ENCODE measurements around the gene GPR84. TPM values are rescaled to one million over a fixed set of nuclear protein-coding genes. Genes with fewer than 3 reads are reported as not detected.

Gene GPR84
- total and polyA plus RNA-seq, 9 of the 15 experiments (the other 6 are each of a cell fraction or from before 2014, with no cell fraction given) = 0.07 to 0.18 (median 0.11) TPM; not detected in 5

DNA sequence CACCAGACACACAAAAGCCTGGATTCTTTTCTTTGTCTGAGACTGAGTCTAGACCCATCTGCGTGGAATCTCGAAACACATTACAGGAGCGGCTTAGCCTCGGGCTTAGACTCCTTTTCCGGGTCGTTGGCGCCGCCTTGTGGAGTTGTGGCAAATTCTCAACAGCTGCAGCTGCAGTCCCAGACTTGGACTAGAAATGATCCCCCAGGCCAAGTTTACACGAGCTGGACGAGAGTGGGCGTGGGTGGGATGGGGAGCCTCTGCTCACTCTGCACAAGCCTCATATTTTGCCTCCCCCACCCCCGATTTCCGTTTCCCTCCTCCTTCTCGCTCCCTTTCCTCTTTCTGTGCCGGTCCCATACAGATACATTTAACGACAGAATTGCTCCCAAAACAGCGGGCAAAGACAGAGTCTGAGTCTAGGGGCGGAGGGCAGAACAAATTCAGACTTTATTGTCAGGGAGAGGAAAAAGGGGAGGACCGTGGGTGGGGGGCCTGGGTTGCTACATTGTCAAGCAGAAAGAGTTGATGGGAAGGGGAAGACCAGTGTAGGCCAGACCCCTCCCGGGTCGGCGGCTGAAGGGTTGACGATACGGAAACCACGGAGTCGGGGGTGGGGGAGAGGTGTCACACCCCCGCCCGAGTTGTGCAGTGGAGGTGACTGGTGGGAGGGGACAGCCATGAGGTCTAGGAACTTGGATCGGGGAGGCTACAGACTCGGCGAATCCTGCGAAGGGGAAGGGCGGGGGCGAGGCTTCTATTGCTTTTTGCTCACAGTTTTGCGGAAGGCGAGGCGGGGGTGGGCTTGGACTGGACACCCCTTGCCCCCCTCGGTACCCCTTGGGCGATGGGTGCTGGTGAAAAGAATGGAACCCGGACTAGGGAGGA is 4.7 kb upstream of the GPR84 start (continued):
- TF ChIP-seq, protein P1, sequence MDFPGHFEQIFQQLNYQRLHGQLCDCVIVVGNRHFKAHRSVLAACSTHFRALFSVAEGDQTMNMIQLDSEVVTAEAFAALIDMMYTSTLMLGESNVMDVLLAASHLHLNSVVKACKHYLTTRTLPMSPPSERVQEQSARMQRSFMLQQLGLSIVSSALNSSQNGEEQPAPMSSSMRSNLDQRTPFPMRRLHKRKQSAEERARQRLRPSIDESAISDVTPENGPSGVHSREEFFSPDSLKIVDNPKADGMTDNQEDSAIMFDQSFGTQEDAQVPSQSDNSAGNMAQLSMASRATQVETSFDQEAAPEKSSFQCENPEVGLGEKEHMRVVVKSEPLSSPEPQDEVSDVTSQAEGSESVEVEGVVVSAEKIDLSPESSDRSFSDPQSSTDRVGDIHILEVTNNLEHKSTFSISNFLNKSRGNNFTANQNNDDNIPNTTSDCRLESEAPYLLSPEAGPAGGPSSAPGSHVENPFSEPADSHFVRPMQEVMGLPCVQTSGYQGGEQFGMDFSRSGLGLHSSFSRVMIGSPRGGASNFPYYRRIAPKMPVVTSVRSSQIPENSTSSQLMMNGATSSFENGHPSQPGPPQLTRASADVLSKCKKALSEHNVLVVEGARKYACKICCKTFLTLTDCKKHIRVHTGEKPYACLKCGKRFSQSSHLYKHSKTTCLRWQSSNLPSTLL (IDR thresholded peaks at IDR 0.05) = peak; percentile 73; the same call in 1 of the 2 replicates
- TF ChIP-seq RNF2 (IDR thresholded peaks at IDR 0.05) (peak; percentile 25; the same call in 1 of the 2 replicates), SUPT5H (IDR thresholded peaks at IDR 0.05) (peak; percentile 69; the same call in 1 of the 2 replicates), TFAM (CRISPR knock-in tag; conservative IDR thresholded peaks at IDR 0.05) (no peak), GABPB2 (CRISPR knock-in tag; conservative IDR thresholded peaks at IDR 0.05) (no peak), SP1 (CRISPR knock-in tag; IDR thresholded peaks at IDR 0.05) (peak; percentile 37; the same call in 1 of the 2 replicates), ESRRB (CRISPR knock-in tag; IDR thresholded peaks at IDR 0.05; ENCODE audit: borderline replicate concordance) (no peak), IRF2 (CRISPR knock-in tag; IDR thresholded peaks at IDR 0.05) (no peak), MTA3 (IDR thresholded peaks at IDR 0.05; ENCODE audit: borderline replicate concordance) (no peak; the same call in 1 of the 2 replicates), ZNF507 (tag; conservative IDR thresholded peaks at IDR 0.05) (no peak), SRSF7 (optimal IDR thresholded peaks at IDR 0.05; ENCODE audit: low read depth, low read length) (no peak), GATAD2A (IDR thresholded peaks at IDR 0.05) (peak; percentile 18; the same call in 1 of the 2 replicates), BMI1 (IDR thresholded peaks at IDR 0.05; ENCODE audit: low read length) (no peak), GTF2E2 (tag; IDR thresholded peaks at IDR 0.05) (no peak), KAT2B (IDR thresholded peaks at IDR 0.05; ENCODE audit: low read depth, low read length) (no peak)
- TF ChIP-seq, protein P2, sequence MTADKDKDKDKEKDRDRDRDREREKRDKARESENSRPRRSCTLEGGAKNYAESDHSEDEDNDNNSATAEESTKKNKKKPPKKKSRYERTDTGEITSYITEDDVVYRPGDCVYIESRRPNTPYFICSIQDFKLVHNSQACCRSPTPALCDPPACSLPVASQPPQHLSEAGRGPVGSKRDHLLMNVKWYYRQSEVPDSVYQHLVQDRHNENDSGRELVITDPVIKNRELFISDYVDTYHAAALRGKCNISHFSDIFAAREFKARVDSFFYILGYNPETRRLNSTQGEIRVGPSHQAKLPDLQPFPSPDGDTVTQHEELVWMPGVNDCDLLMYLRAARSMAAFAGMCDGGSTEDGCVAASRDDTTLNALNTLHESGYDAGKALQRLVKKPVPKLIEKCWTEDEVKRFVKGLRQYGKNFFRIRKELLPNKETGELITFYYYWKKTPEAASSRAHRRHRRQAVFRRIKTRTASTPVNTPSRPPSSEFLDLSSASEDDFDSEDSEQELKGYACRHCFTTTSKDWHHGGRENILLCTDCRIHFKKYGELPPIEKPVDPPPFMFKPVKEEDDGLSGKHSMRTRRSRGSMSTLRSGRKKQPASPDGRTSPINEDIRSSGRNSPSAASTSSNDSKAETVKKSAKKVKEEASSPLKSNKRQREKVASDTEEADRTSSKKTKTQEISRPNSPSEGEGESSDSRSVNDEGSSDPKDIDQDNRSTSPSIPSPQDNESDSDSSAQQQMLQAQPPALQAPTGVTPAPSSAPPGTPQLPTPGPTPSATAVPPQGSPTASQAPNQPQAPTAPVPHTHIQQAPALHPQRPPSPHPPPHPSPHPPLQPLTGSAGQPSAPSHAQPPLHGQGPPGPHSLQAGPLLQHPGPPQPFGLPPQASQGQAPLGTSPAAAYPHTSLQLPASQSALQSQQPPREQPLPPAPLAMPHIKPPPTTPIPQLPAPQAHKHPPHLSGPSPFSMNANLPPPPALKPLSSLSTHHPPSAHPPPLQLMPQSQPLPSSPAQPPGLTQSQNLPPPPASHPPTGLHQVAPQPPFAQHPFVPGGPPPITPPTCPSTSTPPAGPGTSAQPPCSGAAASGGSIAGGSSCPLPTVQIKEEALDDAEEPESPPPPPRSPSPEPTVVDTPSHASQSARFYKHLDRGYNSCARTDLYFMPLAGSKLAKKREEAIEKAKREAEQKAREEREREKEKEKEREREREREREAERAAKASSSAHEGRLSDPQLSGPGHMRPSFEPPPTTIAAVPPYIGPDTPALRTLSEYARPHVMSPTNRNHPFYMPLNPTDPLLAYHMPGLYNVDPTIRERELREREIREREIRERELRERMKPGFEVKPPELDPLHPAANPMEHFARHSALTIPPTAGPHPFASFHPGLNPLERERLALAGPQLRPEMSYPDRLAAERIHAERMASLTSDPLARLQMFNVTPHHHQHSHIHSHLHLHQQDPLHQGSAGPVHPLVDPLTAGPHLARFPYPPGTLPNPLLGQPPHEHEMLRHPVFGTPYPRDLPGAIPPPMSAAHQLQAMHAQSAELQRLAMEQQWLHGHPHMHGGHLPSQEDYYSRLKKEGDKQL (CRISPR knock-in tag; IDR thresholded peaks at IDR 0.05; ENCODE audit: borderline replicate concordance) = 0 out of 2 replicates have a peak, but pooled peaks have one; percentile 67
- TF ChIP-seq, protein P3, sequence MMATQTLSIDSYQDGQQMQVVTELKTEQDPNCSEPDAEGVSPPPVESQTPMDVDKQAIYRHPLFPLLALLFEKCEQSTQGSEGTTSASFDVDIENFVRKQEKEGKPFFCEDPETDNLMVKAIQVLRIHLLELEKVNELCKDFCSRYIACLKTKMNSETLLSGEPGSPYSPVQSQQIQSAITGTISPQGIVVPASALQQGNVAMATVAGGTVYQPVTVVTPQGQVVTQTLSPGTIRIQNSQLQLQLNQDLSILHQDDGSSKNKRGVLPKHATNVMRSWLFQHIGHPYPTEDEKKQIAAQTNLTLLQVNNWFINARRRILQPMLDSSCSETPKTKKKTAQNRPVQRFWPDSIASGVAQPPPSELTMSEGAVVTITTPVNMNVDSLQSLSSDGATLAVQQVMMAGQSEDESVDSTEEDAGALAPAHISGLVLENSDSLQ (IDR thresholded peaks at IDR 0.05) = peak; percentile 42
- TF ChIP-seq, protein P4, sequence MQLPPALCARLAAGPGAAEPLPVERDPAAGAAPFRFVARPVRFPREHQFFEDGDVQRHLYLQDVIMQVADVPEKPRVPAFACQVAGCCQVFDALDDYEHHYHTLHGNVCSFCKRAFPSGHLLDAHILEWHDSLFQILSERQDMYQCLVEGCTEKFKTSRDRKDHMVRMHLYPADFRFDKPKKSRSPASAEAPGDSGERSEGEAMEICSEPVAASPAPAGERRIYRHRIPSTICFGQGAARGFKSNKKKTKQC (CRISPR knock-in tag; IDR thresholded peaks at IDR 0.05) = 0 out of 2 replicates have a peak, but pooled peaks have one; percentile 70

All from K562 (cell line).